Measurements from ENCODE around the gene ZNF85. TPM values are rescaled to one million over a fixed set of nuclear protein-coding genes. Genes with fewer than 3 reads are reported as not detected.
"Not testable (repeated sequence)": the region's sequence is repeated elsewhere in the genome, so short reads cannot be mapped to it uniquely, and the experiment has no call there.

The ZNF85 gene
- total RNA-seq, 4 donors from 2014 or later, result 2.1 to 4.1 (median 2.5) TPM

DNA sequence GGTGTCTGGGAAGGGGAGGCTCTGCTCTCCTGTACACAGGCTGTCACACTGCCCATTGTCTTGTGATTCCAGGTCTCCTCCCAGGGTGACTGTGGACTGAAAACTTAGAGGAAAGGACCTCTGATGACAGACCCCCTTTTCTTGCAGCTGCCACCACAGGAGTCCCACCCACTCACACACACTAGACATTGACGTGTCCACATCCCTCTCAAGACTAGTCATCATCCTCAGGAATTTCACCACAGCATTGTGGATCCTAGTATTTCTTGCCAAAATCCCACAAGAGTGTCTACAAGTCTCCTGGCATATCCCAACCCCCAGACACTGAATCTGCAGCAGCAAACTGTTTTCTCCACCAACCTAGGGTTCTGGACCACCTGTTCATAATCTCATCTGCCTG lies 5.3 kb downstream of the ZNF85 start:
- TF ChIP-seq, protein P1, sequence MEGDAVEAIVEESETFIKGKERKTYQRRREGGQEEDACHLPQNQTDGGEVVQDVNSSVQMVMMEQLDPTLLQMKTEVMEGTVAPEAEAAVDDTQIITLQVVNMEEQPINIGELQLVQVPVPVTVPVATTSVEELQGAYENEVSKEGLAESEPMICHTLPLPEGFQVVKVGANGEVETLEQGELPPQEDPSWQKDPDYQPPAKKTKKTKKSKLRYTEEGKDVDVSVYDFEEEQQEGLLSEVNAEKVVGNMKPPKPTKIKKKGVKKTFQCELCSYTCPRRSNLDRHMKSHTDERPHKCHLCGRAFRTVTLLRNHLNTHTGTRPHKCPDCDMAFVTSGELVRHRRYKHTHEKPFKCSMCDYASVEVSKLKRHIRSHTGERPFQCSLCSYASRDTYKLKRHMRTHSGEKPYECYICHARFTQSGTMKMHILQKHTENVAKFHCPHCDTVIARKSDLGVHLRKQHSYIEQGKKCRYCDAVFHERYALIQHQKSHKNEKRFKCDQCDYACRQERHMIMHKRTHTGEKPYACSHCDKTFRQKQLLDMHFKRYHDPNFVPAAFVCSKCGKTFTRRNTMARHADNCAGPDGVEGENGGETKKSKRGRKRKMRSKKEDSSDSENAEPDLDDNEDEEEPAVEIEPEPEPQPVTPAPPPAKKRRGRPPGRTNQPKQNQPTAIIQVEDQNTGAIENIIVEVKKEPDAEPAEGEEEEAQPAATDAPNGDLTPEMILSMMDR (IDR thresholded peaks at IDR 0.05), result no peak
- no peak for TF ChIP-seq EP300 (IDR thresholded peaks at IDR 0.05)
- no peak for TF ChIP-seq POLR2A (IDR thresholded peaks at IDR 0.05; ENCODE audit: low read depth)
- TF ChIP-seq POLR2AphosphoS5 (IDR thresholded peaks at IDR 0.05), result no peak
- no peak for DNase-seq (ENCODE audit: extremely low spot score)
- Histone ChIP-seq H3K27me3 (no peaks in the 10 kb centered on the region), H3K36me3 (peaks cover 0 to 6% (median 0%) of the 10 kb centered on the region in 4 donors), H3K4me1 (peaks cover 0 to 11% (median 9%) of the 10 kb centered on the region in 4 donors), H3K27ac (replicated peaks in 1 of 4) (no peak overlapping the region), H3K4me3 (no peak overlapping the region), H3K9me3 (no peaks in the 10 kb centered on the region)
- WGBS, result 88% methylated on average over 1 of the region's 1 CpG
- intact Hi-C loops (cut with DNase I), result no loop called here

DNA sequence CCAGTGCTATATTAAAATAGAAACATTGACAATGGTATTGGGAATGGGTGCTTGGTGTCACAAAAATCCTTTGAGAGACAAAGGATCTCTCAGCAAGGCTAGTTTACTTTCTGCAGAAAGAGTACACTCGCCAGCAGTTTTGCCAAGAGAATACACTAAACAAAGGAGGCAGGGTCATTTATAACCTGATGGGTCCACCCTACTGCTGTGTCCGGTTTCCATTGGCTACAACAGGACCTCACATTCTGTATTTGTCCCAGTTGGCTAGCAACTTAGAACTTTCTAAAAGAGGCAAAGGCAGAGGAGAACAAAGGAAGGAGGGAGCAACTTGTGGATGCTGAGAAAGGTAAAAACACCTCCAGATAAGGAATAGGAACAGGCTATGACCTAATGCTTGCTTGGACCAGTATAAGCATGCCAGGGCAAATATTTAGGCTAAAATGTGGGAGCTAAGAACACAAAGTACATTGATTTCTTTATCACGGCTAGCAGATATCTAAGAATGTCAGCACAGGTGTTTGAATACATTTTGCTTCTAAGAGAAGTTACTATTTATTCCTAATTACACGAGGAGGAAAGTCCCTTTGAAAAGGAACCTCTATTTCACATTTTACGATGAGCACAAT lies 13.4 kb downstream of the ZNF85 start:
- peaks cover 6 to 47% (median 8%) of the 10 kb centered on the region in 4 donors for H3K36me3 ChIP-seq
- not testable (repeated sequence) for DNase-seq (ENCODE audit: extremely low spot score)
- 96% methylated on average over 5 of the region's 5 CpGs for WGBS

DNA sequence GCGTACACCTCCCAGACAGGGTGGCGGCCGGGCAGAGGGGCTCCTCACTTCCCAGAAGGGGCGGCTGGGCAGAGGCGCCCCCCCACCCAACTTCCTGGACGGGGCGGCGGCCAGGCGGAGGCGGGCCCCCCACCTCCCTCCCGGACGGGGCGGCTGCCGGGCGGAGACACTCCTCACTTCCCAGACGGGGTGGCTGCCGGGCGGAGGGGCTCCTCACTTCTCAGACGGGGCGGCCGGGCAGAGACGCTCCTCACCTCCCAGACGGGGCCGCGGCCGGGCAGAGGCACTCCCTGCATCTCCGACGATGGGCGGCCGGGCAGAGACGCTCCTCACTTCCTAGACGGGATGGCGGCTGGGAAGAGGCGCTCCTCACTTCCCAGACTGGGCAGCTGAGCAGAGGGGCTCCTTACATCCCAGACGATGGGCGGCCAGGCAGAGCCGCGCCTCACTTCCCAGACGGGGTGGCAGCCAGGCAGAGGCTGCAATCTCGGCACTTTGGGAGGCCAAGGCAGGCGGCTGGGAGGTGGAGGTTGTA lies 29.6 kb downstream of the ZNF85 start:
- DNase-seq (ENCODE audit: extremely low spot score); H3K27me3 ChIP-seq; intact Hi-C loops (cut with DNase I); H3K4me1 ChIP-seq; H3K4me3 ChIP-seq; H3K27ac ChIP-seq (replicated peaks in 1 of 4): not testable (repeated sequence)
- Histone ChIP-seq H3K9me3 (peaks cover 0 to 38% (median 15%) of the 10 kb centered on the region in 4 donors), H3K36me3 (peaks cover 8 to 19% (median 14%) of the 10 kb centered on the region in 4 donors)
- 78% methylated on average over 18 of the region's 41 CpGs for WGBS

More for the DNA sequence above, 13.4 kb downstream of the ZNF85 start:
- H3K27me3 ChIP-seq; H3K27ac ChIP-seq (replicated peaks in 1 of 4); intact Hi-C loops (cut with DNase I); H3K4me1 ChIP-seq; H3K4me3 ChIP-seq; H3K9me3 ChIP-seq: not testable (repeated sequence)

DNA sequence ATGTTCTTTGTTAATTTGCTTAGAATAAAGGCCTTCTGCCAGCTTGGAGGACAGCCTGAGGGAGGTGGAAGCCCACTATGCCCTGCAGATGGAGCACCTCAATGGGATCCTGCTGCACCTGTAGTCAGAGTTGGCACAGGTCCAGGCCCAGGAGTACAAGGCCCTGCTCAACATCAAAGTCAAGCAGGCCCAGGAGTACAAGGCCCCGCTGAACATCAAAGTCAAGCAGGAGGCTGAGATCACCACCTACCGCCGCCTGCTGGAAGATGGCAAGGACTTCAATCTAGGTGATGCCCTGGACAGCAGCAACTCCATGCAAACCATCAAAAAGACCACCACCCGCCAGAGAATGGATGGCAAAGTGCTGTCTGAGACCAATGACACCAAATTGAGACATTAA lies 41.7 kb downstream of the ZNF85 start:
- no peak for TF ChIP-seq POLR2A (IDR thresholded peaks at IDR 0.05; ENCODE audit: low read depth)
- H3K36me3 ChIP-seq, result no peaks in the 10 kb centered on the region
- no peaks in the 10 kb centered on the region for H3K27me3 ChIP-seq
- no peaks in the 10 kb centered on the region for H3K9me3 ChIP-seq
- no peaks in the 10 kb centered on the region for H3K4me1 ChIP-seq
- no peak overlapping the region for H3K27ac ChIP-seq (replicated peaks in 1 of 4)
- WGBS, result 26% methylated on average over 4 of the region's 4 CpGs
- no peak for DNase-seq (ENCODE audit: extremely low spot score)
- intact Hi-C loops (cut with DNase I), result no loop called here
- H3K4me3 ChIP-seq, result no peak overlapping the region

DNA sequence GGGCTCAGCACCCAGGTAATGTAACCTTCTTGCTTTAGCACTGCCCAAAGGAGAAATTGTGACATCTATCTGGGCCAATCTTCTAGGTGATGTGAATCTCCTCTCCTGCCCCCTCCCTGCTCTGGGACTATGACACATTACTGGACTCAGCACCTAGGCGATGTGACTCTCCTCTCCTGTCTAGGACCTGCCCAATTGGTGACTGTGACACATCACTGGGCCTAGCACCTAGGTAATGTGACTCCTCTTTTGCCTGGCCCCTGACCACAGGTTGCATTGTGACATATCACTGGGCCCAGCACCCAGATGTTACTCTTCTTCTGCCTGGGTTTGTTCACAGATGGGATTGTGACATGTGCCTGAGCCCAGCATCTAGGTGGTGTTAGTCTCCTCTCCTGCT lies 45.0 kb downstream of the ZNF85 start:
- H3K4me3 ChIP-seq, result no peak overlapping the region
- H3K27ac ChIP-seq (replicated peaks in 1 of 4), result no peak overlapping the region
- TF ChIP-seq POLR2A (IDR thresholded peaks at IDR 0.05; ENCODE audit: low read depth) (no peak), EP300 (IDR thresholded peaks at IDR 0.05) (no peak), POLR2AphosphoS5 (IDR thresholded peaks at IDR 0.05) (no peak)
- TF ChIP-seq, protein P1 (IDR thresholded peaks at IDR 0.05), result no peak
- intact Hi-C loops (cut with DNase I), result no loop called here
- H3K36me3 ChIP-seq, result no peaks in the 10 kb centered on the region
- H3K27me3 ChIP-seq, result no peaks in the 10 kb centered on the region
- no peak for DNase-seq (ENCODE audit: extremely low spot score)
- H3K9me3 ChIP-seq, result no peaks in the 10 kb centered on the region
- WGBS, result 83% methylated on average over 1 of the region's 1 CpG
- no peaks in the 10 kb centered on the region for H3K4me1 ChIP-seq

DNA sequence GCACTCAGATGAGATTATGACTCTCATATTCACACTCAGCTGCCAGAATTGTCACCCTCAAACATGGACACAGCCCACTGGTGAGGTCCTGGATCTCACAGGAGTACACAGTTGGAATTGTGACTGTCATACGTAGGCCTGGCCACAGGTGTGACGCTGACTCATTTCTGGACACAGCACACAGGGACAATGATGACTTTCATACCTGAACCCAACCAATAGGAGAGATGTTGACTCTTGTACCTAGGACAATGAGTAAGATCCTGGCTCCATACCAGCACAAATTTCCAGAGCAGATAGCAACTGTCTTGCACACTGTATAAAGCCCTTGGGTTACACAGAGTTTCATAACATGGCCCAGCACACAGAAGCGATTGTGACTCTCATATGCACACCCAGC lies 46.4 kb downstream of the ZNF85 start:
- no peaks in the 10 kb centered on the region for H3K9me3 ChIP-seq
- H3K4me1 ChIP-seq, result no peaks in the 10 kb centered on the region
- H3K27ac ChIP-seq (replicated peaks in 1 of 4), result no peak overlapping the region
- H3K36me3 ChIP-seq, result no peaks in the 10 kb centered on the region
- 81% methylated on average over 3 of the region's 3 CpGs for WGBS
- DNase-seq (ENCODE audit: extremely low spot score), result no peak
- no peak for TF ChIP-seq POLR2AphosphoS5 (IDR thresholded peaks at IDR 0.05)
- TF ChIP-seq, protein P1 (IDR thresholded peaks at IDR 0.05), result no peak
- no peak for TF ChIP-seq EP300 (IDR thresholded peaks at IDR 0.05)
- TF ChIP-seq POLR2A (IDR thresholded peaks at IDR 0.05; ENCODE audit: low read depth), result no peak
- intact Hi-C loops (cut with DNase I), result no loop called here
- no peaks in the 10 kb centered on the region for H3K27me3 ChIP-seq
- no peak overlapping the region for H3K4me3 ChIP-seq
